Suppressor macrophage treated with lipopolysaccharide for 1 hour (primary cell): Measurements from ENCODE around the gene TMEM131.

Source experiments
- DNase-seq, 3 donors: peaks; one replicate each; pipeline ENCODE4 v3.0.0-alpha.2; 2020 to 2022

Gene TMEM131

DNA sequence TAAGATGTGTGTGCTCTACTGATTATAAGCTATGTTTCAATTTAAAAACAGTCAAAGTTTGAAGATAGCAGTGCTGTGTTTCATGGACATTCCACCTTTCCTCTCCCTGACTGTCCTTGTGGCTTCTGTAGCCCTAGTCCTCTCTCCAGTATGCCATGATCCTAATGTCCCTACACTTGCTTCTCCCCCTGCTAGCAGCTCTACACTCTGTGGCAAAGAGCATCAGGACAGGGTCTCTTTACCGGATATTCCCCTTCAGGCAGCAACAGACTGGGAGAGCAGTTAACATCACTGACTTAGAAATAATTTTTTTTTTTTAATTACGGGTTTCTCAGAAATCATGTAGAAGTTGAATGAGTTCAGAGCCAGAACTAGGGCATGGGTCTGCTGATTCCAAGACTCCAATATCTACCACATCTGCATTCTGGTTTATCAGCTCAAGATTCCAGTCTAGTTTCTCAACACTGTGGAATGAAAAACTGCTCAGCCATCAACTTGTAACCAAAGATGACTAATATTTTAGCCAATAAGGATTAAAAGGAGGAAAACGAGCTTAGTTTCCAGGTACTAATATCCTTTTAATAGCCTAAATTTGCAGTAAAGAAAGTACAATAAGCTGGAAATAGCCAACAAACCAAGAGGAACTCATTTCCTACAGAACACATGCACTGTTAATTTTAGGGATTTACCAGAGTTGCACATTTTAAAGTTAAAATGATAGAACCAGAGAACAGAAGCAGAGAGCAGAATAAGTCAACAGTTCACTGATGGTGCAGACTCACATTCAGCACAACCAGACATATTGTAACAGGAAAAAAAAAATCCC, 45.2 kb downstream of the TMEM131 start:
- no peak for DNase-seq

DNA sequence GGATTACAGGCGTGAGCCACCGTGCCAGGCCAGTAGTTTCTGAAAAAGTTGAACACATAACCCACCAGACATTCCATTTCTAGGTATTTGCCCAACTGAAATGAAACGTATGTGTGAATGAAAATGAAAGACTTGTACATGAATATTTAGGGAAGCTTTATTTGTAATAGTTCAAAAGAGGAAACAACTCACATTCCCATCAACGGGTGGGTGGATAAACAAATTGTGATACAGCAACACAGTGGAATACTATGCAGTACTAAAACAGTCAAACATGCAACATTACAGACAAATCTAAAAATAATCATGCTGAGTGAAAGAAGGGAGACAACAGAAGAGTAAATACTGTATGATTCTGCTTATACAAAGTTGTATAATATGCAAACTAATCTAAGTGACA, 46.8 kb downstream of the TMEM131 start:
- DNase-seq = peak; percentile 63 to 84 (median 81)

DNA sequence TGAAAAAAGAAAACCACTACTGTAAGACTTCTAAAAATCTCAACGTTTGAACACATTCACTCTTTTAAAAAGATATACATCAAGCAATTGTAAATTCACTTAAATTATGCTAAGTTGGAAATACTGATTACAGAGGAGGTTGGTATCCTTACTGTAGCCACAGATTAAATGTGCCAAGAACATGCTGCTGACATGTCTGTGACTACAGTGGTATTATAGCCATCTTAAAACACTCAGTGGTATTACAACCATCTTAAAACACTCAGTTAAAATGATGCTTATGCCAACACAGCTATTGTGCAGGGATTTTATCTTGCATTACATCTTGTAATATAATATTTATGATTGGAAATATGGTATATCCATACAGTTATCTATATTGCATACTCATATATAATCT, 50.0 kb downstream of the TMEM131 start:
- DNase-seq = no peak

DNA sequence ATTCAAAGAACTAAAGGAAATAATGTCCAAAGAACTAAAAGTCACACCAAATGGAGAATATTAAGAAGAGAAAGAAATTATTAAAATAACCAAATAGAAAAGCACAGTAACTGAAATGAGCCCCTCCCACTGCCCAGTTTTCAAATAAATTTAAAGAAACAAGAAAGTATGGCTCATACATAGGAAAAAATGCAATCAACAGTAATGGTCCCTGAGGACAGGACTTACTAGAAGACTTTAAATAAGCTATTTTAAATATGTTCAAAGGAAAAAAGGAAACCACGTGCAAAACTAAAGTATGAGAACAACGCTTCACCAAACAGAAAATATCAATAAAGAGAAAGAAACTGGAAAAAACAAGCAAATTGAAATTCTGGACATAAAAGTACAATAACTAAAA, 58.9 kb downstream of the TMEM131 start:
- DNase-seq = no peak

DNA sequence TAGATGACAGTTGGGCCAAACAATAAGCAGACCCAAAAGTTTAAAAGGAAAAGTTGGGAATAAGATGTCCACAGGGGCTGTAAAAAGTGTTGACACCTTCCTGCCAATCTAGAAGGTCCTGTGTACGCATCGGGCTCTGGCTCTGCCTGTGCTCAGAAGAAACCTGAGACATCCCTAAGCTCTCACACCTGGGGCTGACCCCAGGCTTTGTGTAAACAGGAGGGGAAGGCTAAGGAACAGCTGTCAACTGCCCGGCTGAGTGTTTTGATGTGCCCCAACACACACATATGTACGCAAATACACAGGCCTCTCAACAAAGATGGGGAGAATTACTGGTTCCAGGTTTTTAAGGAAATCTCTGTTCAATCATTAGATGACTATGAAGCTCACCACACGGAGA, 59.5 kb downstream of the TMEM131 start:
- DNase-seq = no peak

DNA sequence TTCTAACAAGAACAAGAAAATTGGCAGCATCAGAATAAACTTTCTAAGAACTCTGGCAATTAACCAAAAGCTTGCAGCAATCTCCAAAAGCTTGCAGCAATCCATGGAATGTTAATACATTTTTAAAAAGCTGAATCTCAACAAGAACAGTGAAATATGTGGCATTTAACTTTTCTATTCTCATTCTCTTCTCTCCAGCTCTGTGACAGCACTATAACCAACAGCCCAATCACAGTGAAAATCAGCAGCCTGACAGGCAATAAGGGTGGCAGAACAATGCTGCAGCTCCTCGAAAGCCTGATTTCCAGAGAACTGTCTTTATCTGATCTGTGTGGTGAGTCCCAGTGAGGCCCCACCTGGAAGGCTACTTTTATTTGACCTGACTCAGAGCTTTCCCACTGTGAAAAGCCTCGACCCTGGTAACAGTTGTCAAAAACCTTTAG, 60.0 kb downstream of the TMEM131 start:
- no peak for DNase-seq

DNA sequence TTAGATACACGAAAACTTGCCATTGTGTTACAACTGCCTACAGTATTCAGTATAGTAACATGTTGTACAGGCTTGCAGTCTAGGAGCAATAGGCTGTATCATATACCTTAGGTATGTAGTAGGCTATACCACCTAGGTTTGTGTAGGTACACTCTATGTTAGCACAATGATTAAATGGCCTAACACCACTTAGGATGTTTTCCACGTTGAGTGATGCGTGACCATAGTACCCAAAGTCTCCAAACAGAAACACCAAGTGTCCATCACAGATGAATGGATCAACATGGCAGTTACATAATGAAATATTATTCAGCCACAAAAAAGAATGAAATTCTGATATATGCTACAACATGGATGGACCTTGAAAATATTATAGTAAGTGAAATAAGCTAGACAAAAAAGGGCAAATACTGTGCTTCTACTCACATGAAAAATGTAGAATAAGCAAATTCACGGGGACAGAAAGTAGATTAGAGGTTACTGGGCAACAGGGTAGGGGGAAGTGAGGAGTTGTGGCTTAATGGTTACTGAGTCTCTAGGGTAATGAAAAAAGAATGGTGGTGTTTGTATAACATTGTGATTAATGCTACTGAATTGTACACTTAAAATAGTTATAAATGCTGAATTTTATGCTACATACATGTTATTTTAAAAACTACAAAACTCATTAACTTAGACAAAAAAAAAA, 62.6 kb downstream of the TMEM131 start:
- peak; percentile 10 to 27 (median 13) for DNase-seq

DNA sequence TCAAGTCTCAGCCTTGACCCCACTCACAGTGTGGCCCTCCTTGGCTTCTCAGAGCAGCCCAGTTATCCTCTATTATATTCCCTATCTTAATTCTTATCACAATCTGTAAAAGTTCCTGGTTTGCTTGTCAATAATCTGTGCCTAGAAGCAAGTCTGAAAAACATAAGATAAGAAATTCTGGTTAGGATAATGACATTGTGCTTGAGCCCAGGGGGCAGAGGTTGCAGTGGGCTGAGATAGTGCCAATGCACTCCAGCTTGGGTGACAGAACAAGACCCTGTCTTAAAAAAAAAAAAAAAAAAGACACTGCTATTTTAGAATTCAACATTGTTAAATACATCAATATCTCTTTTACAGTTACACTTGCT, 63.9 kb downstream of the TMEM131 start:
- DNase-seq = no peak

DNA sequence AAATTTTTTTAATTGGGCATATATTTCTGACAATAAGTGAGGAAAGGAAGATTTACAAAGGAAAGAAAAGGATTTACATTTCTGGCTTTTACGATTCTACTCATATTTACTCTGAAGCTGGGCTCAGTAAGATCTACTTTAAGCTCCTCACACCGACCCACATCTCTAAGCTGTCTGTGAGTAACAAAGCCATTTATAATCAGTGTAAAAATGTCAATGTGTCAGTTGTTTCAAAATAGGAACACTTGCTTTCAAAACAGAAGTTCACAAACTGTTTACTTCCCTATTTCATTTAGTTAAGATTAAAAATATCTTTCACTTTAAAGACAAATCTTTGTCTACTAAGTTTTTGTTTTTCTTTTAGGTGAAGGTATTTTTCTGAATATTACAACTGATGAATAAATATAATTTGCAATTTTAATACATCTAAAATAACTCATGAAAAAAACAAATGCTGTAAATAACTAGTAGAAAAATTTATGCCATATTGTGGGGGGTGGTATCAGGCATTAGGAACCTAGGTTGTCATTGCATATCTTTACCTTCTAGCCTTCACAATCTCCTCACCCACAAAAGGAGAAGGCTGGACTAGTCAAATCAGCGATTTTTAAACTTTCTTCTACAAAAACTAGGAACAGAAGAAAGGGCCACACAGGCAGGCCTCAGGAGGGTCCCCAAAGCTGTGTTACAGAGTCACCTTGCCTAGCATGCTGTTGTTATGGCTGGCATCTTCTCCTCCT, 64.5 kb downstream of the TMEM131 start:
- DNase-seq = peak; percentile 47 to 83 (median 83)

DNA sequence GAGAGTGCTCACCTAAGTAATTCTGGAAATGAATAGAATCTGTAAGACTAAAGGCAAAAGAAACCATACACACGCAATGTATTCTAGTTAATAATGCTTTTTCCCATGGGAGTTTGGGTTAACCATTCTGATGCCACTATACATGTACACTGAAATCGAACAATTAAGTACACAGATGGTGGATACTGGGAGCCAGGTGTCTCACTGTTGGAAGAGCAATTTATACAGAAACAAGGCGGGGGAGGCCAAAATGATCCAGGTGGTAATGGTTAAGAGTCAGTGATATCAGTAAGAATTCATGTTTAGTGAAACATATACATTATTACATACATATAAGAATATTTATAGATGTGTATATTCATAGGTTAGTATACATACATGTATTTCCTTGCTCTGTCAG, 67.2 kb downstream of the TMEM131 start:
- DNase-seq = no peak

DNA sequence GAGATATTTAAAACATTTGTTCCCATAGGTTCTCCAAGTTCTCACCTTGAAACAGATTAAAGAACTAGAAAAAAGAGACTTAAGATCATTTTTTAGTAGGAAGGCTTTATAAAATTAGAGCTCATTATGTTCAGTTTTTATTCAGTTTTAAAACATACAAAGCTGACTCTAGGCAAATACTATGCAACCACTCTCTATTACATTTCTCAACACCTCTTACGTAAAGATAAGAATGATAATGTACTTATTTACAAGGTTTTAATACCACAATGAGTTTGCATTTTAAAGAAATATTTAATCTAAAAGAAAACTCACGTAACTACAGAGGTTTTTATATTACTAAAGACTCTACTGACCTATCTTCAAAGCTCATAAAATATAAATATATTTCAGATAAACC, 68.8 kb downstream of the TMEM131 start:
- DNase-seq = peak in 1 of 3 donors; percentile 10

DNA sequence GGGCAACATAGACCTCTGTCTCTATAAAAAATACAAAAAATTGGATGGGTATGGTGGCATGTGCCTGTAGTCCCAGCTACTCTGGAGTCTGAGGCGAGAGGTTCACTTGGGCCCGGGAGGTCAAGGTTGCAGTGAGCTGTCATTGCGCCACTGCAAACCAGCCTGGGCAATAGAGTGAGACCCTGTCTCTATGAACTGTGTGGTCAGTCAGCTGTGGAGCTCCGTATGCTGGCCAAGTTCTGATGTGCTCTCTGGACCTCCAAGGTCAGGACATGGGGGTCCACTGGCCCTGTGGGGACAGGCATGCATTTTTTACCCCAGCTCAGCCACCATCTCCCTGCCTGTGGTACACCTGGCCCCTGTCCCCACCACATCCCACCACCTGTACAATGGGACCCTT, 71.6 kb downstream of the TMEM131 start:
- DNase-seq = no peak

DNA sequence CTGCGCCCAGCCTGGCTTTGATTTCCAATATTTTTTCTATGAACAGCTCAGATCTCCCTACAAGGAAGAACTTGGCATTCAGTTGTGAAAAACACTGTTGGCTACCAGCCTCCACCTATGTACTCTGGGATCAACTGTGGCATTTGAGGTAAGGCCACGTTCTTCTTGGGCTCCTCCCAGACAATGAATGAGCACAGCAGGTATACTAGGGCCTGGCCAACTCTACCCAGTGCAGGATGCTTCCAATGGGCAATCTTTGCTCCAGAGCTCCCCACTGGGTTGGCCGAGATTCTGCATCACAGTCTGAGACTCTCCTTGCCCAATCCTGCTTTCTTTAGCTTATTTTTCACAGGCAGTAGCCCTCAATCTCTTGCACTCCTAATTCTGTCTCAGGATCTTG, 75.9 kb downstream of the TMEM131 start:
- no peak for DNase-seq

DNA sequence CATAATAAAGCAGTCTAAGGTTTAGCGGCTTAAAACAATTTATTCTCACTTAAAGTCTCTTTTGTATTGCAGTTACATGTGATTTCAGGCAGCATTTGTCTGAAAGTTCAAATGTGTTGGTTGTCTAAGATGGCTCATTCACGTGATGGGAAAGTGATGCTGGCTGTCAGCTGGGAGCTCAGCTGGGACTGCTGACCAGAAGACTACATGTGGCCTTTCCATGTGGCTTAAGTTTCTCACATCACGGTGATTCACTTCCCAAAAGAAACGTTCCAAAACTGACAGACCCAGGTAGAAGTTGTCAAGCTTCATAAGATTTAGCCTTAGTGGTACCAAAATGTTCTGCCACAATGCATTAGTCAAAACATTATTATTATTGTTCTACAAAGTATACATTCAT, 76.9 kb downstream of the TMEM131 start:
- DNase-seq = no peak

DNA sequence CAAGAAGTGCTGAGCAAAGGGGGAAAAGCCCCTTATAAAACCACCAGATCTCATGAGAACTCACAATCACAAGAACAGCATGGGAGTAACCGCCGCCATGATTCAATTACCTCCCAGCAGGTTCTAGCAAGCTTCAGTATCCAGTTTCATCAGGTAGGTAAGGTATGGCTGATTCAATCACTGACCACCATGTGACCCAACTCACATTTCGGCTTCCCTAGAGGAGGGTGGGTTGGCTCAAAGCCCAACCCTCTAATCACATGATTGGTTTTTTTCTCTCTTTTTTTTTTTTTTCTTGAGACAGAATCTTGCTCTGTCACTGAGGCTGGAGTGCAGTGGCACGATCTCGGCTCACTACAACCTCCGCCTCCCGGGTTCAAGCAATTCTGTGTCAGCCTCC, 78.1 kb downstream of the TMEM131 start:
- peak in 1 of 3 donors; percentile 5 for DNase-seq

DNA sequence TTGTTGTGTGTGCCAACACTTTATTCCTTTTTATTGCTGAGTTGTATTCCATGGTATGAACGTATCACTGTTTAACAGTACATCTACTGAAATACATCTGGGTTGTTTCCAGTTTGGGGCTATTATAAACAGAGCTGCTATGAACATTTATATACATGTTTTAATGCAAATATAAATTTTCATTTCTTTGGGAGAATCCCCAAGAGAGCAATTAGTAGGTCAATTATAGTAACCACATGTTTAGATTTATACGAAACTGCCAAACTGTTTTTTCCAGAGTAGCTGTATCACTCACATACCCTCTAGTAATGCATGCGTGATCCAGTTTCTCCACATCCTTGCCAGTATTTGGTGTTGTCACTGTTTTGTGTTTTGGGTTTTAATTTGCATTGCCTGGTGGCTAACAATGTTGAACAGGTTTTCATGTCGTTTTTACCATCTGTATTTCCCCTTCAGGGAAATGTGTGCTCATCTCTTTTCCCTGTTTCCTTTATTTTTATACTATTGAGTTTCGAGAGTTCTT, 81.0 kb downstream of the TMEM131 start:
- DNase-seq = no peak

DNA sequence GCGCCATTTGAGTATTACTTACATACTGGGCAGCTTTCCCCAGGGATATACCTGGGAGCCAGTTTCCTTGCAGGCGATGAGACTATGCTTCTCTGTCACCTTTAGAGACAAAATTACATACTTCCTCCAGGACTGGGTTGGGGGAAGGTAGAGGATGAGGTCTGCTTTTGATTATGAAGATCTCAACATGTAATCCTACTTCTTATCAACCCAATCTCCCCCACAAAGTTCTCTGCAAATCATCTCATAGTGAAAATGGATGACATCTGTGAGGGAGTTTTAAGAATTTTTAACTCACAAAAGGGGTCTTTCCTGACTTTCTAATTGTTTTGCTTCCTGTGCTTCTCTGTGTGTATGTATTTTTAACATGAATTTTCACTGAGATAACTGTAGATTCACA, 81.9 kb downstream of the TMEM131 start:
- no peak for DNase-seq

DNA sequence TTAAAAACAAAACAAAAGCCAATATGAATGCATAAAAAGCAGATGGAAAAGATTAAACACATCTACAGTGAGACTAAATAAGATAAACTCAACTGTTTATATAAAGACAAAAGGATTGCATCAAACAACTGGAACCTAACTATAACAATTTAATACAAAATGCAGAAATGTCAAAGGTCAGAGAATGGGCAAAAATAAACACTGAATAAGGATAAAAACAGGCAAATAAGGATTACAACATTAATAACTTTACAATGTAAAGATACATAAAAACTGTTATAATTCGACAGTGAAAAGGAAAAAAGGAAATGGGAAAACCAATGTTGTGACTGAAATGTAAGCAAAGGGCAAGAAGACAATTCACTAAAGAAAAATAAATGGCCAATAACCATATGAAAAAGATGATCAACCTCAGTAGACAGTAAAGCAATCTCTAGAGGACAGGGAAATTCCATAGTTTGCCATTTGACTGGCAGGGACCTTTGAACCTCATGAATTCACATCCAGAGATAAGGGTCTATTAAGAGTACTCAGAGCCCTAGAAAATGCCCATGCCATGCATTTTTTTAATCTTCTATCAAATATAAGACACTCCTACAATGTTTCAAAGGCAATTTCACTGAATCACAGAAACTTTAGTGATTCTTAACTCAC, 83.7 kb downstream of the TMEM131 start:
- peak; percentile 7 to 39 (median 21) for DNase-seq

DNA sequence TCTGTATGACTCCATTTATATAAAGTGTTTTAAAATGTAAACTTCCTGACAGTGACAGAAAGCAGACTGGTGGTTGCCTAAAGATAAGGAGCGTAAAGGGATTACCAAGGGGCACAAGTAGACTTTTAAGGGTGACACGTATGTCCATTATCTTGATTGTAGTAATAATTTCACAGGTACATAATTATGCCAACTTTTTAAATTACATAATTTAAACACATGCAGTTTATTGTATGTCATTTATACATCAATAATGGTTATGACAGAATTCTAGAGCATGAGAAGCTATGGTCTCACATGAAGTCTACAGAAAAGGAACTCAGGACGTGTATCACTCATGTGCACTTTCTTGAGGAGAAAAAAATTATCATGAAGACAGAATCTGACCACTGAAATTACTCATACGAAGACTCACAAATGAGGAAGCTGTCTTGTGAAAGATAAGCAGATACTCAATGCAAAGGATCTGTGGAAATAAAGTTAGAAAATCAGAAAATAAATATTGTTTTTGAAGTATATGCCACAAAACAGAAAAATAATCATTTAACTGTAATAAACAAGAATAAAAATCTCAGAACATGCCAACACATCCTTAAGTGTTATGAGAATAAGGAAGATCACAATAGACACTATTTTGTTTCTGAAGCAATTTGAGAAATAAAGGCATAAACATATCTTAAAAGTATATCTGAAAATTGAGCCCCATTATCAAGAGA, 84.4 kb downstream of the TMEM131 start:
- peak; percentile 64 to 92 (median 92) for DNase-seq

DNA sequence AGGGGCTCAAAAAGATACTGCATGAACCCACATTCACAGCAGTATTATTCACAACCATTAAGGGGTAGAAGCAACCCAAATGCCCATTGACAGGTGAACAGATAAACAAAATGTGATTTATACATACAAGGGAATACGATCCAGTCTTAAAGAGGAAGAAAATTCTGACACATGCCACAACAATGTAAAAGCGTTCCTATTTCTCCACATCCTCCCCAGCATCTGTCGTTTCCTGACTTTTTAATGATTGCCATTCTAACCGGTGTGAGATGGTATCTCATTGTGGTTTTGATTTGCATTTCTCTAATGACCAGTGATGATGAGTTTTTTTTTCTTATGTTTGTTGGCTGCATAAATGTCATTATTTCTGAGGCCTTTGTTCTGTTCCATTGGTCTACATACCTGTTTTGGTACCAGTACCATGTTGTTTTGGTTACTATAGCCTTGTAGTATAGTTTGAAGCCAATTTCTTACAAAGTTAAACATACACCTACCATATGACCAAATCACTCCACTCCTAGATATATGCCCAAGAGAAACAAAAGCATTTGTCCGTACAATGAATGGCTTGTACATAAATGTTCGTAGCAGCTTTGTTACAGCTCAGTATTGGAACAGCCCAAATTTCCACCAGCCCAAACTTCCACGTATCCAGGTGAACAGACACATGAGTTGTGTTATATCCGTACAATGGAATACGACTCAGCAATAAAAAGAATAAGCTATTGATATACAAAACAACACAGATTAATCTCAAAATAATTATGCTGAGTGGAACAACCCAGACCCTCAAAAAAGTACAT, 85.1 kb downstream of the TMEM131 start:
- DNase-seq = no peak

DNA sequence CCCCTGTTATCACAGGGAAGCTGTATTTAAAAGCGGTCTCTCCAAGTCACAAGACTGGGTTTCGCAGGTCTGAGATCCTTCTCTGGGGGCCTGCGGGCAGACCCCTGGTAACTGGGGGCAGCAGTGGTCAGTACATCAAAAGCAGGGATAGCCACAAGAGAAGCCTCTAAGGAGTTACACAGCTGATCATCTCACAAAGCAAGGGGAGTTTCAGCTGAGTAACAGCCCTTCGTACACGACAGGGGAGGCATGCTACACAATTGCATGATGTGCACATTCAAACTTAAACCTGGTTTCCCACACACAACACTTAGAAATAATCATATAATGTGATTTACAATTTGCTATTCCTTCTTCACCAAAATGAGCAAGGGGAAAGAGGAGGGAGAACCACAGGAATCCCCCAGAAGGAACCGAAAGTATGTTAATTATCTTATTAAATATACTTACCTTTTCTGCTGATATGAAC, 87.5 kb downstream of the TMEM131 start:
- peak; percentile 23 to 54 (median 23) for DNase-seq
